Endodermal cell (in vitro differentiated cells): ENCODE data around the gene SENP6. TPM values are rescaled to one million over a fixed set of nuclear protein-coding genes. Genes with fewer than 3 reads are reported as not detected.

Experiments
- DNase-seq: peaks from one replicate; pipeline ENCODE4 v3.0.0-alpha.2; 2017
- H3K27ac ChIP-seq: 2 replicates; pipeline ENCODE4 v1.5.1; 2013; ENCODE audit warnings: mild to moderate bottlenecking, low read depth, low read length, moderate library complexity
- H3K27me3 ChIP-seq: 2 replicates; pipeline ENCODE4 v1.6.1; 2013; ENCODE audit warnings: mild to moderate bottlenecking, low read length, moderate library complexity; ENCODE audit not compliant: insufficient read depth, control insufficient read depth, poor library complexity, severe bottlenecking
- H3K36me3 ChIP-seq: 2 replicates; pipeline ENCODE4 v1.7.0; 2013; ENCODE audit warnings: mild to moderate bottlenecking, low read length, moderate library complexity; ENCODE audit not compliant: control insufficient read depth, insufficient read depth
- H3K4me1 ChIP-seq: one replicate; pipeline ENCODE4 v1.7.0; 2013; ENCODE audit warnings: low read length; ENCODE audit not compliant: control insufficient read depth, insufficient read depth
- H3K4me3 ChIP-seq: 2 replicates; pipeline ENCODE4 v1.5.1; 2013; ENCODE audit warnings: mild to moderate bottlenecking, low read length, moderate library complexity
- H3K9ac ChIP-seq: 2 replicates; pipeline ENCODE4 v1.6.1; 2013; ENCODE audit warnings: mild to moderate bottlenecking, low read length, moderate library complexity; ENCODE audit not compliant: poor library complexity, severe bottlenecking; ENCODE audit errors: extremely low read depth
- H3K9me3 ChIP-seq: 2 replicates; pipeline ENCODE4 v1.6.1; 2013; ENCODE audit warnings: mild to moderate bottlenecking, low read length, moderate library complexity; ENCODE audit not compliant: control insufficient read depth
- H3K27ac Mint-ChIP-seq: 2 replicates; pipeline ENCODE4 v1.8.0; 2020; ENCODE audit warnings: mixed read lengths
- H3K27me3 Mint-ChIP-seq: 2 replicates; pipeline ENCODE4 v1.8.0; 2021; ENCODE audit warnings: mild to moderate bottlenecking, mixed read lengths; ENCODE audit not compliant: insufficient read depth
- H3K36me3 Mint-ChIP-seq: 2 replicates; pipeline ENCODE4 v1.8.0; 2020; ENCODE audit warnings: low read depth, mixed read lengths
- H3K4me1 Mint-ChIP-seq: 2 replicates; pipeline ENCODE4 v1.8.0; 2020; ENCODE audit warnings: mixed read lengths
- H3K4me3 Mint-ChIP-seq: 2 replicates; pipeline ENCODE4 v1.8.0; 2020; ENCODE audit warnings: mild to moderate bottlenecking, moderate library complexity, mixed read lengths
- H3K9me3 Mint-ChIP-seq: 2 replicates; pipeline ENCODE4 v1.8.0; 2020; ENCODE audit warnings: mild to moderate bottlenecking, mixed read lengths
- WGBS, 2 experiments: methylation state at CpG; one replicate each; pipeline versions ENCODE4 v1.1.5 to v1.1.7; 2013; ENCODE audit warnings: missing lambda C conversion rate in 2 of 2, mixed read lengths in 1 of 2; ENCODE audit not compliant: insufficient coverage in 1 of 2, insufficient read length in 1 of 2; 5-methylcytosine and 5-hydroxymethylcytosine counted together
- total RNA-seq, 2 donors: library from RNA; stranded (reverse); fragmentation: NEBNext Ultra II Directional in 1 of 2; extraction: Animal tissue kit (Norgen Biotek cat#: 25700) in 1 of 2; gene quantifications; 2 replicates in 1 of 2; 3 replicates in 1 of 2; pipeline ENCODE4 v1.2.1, GENCODE V29; 2021
- TF ChIP-seq, protein P1 (sequence below): fragments of 200-600 bp; sonication (generic); conservative IDR thresholded peaks from 2 replicates; pipeline ENCODE4 v1.5.0; 2021; ENCODE audit warnings: antibody characterized with exemption, mild to moderate bottlenecking

SENP6 gene
- total RNA-seq, 2 donors from 2014 or later: 101 to 113 TPM

DNA sequence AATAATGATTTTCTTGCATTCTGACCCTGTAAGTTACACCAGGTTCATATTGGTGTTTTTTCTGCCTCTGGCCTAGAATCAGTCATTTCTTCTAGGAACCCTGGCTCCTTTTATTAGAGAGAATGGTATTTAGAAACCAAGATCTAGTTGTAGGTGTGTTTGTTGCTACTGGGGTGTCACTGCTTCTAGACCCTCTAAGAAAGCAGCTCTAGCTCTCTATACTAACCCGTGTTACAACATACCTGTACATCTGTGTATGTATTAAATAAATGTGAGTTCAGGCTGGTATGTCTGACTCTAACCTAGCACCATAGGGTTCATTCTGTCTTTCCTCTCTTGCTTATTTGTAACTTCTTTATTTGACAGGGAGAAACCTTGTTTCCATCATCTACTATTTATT is 16.8 kb downstream of the SENP6 start:
- no peaks in the 10 kb centered on the region for H3K27me3 Mint-ChIP-seq
- peaks cover 24% of the 10 kb centered on the region for H3K9me3 Mint-ChIP-seq
- TF ChIP-seq, protein P1, sequence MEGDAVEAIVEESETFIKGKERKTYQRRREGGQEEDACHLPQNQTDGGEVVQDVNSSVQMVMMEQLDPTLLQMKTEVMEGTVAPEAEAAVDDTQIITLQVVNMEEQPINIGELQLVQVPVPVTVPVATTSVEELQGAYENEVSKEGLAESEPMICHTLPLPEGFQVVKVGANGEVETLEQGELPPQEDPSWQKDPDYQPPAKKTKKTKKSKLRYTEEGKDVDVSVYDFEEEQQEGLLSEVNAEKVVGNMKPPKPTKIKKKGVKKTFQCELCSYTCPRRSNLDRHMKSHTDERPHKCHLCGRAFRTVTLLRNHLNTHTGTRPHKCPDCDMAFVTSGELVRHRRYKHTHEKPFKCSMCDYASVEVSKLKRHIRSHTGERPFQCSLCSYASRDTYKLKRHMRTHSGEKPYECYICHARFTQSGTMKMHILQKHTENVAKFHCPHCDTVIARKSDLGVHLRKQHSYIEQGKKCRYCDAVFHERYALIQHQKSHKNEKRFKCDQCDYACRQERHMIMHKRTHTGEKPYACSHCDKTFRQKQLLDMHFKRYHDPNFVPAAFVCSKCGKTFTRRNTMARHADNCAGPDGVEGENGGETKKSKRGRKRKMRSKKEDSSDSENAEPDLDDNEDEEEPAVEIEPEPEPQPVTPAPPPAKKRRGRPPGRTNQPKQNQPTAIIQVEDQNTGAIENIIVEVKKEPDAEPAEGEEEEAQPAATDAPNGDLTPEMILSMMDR: no peak
- H3K9me3 ChIP-seq: peaks cover 18% of the 10 kb centered on the region
- WGBS, 2 experiments: no CpG with 5 or more reads among the region's 1 CpG
- H3K36me3 Mint-ChIP-seq: peaks cover 49% of the 10 kb centered on the region
- H3K36me3 ChIP-seq: peaks cover 26% of the 10 kb centered on the region
- H3K4me3 Mint-ChIP-seq: no peak overlapping the region
- H3K27ac Mint-ChIP-seq: no peak overlapping the region
- H3K4me1 ChIP-seq: no peaks in the 10 kb centered on the region
- no peaks in the 10 kb centered on the region for H3K27me3 ChIP-seq
- no peak for DNase-seq
- peak overlapping the region; percentile 18 for H3K4me3 ChIP-seq
- H3K27ac ChIP-seq: no peak overlapping the region
- H3K9ac ChIP-seq: no peak overlapping the region
- peaks cover 2% of the 10 kb centered on the region for H3K4me1 Mint-ChIP-seq

DNA sequence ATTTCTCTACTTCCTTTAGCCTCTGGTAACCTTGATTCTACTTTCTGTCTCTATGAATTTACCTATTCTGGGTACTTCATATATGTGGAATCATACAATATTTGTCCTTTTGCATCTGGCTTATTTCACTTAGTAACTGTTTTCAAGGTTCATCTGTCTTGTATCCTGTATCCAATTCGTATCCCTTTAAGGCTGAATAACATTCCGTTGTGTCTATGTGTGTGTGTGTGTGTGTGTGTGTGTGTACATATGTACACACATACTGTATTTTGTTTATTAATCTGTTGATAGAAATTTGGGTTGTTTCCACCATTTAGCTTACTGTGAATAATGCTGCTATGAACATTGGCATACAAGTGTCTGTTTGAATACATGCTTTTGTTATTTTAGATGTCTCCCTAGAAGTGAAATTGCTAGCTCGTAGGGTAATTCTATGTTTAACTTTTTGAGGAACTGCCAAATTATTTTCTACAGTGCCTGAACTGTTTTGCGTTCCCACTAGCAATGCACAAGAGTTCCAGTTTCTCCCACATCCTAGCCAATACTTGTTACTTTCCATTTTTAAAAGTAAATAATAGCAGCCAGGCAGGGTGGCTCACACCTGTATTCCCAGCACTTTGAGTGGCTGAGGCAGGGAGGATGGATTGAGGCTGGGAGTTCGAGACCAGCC is 17.7 kb downstream of the SENP6 start:
- Mint-ChIP-seq H3K4me3 (no peak overlapping the region), H3K4me1 (peaks cover 2% of the 10 kb centered on the region), H3K36me3 (peaks cover 50% of the 10 kb centered on the region), H3K9me3 (peaks cover 21% of the 10 kb centered on the region), H3K27ac (no peak overlapping the region), H3K27me3 (no peaks in the 10 kb centered on the region)
- TF ChIP-seq, protein P1: no peak
- Histone ChIP-seq H3K27ac (no peak overlapping the region), H3K4me3 (no peak overlapping the region), H3K27me3 (no peaks in the 10 kb centered on the region), H3K4me1 (no peaks in the 10 kb centered on the region), H3K9ac (no peak overlapping the region), H3K36me3 (peaks cover 35% of the 10 kb centered on the region), H3K9me3 (peaks cover 18% of the 10 kb centered on the region)
- WGBS, 2 experiments: 93 to 100% methylated on average over 2 to 5 of the region's 5 CpGs
- DNase-seq: no peak

DNA sequence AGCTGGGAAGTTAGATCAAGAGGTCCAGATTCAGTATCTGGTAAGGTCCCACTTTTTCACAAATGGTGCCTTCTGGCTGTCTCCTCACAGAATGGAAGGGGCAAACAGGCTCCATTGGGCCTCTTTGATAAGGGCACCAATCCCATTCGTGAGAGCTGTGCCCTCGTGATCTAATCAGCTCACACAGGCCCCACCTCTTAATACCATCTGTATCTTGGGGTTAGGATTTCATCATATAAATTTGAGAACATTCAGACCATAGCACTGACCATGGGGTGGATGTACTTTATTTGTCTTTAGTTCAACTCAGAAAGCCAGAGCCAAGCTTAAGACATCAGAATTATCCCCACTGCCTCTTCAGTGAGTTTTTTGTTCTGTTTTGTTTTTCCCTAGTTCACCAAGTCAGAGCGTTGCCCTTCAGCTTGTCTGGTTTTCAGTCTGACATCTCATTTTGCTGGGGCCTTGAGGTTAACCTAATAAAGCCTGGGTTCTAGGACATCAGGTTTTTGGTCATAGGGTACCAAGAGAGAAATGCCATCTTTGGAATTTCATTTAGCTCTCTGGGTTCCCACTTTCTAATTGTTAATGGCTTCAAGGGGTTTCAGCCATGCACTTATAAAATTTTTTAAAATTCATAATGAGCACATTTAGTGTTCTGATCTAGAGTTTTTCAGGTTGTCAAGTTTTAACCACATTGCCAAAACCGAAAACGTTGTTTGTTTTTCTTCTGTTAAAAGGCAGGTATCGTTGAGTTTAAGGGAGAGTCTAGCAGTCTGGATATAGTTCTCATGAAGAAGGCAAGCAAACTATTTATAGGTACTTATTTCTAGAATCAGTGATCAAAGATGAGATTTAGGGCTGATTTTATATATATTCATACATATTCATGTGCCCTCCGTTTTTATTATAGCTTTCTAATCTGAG is 19.0 kb downstream of the SENP6 start:
- no peak overlapping the region for H3K27ac ChIP-seq
- H3K4me1 ChIP-seq: no peaks in the 10 kb centered on the region
- H3K4me3 ChIP-seq: no peak overlapping the region
- H3K9ac ChIP-seq: no peak overlapping the region
- Mint-ChIP-seq H3K4me1 (peaks cover 2% of the 10 kb centered on the region), H3K9me3 (peaks cover 21% of the 10 kb centered on the region), H3K27me3 (no peaks in the 10 kb centered on the region), H3K36me3 (peaks cover 52% of the 10 kb centered on the region), H3K4me3 (no peak overlapping the region), H3K27ac (peak overlapping the region; percentile 85)
- peaks cover 18% of the 10 kb centered on the region for H3K9me3 ChIP-seq
- H3K36me3 ChIP-seq: peaks cover 48% of the 10 kb centered on the region
- TF ChIP-seq, protein P1: no peak
- WGBS, 2 experiments: 93 to 95% methylated on average over 3 to 5 of the region's 7 CpGs
- no peaks in the 10 kb centered on the region for H3K27me3 ChIP-seq
- no peak for DNase-seq
